ENCODE results near the gene LEMD1.

Gene LEMD1

DNA sequence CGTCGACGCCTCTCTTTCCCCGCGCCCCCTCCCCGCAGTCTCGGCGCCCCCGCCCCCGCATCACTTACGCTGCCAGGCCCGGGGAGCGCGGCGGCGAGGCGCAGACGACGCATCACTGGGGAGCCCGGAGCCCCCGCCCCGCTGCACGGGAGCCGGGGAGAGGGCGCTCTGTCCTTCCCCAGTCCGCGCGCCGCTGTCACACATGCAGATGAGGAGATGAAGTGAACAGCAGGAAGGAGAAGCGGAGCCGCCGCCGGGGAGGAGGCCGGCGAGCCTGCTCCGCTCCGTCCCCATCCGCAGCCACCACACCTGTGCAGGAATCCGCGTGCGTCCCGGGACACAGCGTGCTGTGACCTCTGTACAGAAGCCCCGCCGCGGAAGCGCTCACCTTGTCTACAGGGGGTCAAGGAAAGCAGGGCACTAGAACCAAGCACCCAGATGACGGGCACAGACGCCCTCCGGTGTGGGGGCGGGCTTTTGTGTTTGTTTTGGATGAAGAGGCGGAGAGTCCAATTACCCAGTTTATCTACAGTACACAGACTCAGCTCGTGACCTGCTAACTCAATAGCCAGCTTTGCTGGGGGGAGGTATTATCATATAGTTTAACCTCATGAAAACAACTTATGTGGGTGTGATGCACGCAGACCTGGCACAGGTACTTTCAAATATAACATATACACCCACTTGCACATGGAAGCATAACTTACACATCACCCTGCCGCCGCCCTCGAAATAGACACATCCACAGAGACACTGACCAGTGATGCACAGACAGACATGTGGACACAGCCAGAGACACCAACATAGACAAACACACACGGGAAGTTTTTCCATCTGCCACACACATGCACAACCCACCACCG lies 77.6 kb downstream of the LEMD1 start:
- H3K4me2 ChIP-seq (ENCODE audit: low read depth, low read length, poor library complexity, severe bottlenecking): no peak overlapping the region
- H2AFZ ChIP-seq (ENCODE audit: low read depth, low read length, severe bottlenecking): no peak overlapping the region
- H3K36me3 ChIP-seq (ENCODE audit: low read length): no peaks in the 10 kb centered on the region
- H4K20me1 ChIP-seq (ENCODE audit: low read depth, low read length): no peaks in the 10 kb centered on the region
- no peaks in the 10 kb centered on the region for H3K9me2 ChIP-seq (replicated peaks; ENCODE audit: insufficient read depth, low read length)
- no peak overlapping the region for H3K9ac ChIP-seq (ENCODE audit: low read length)
- no peak overlapping the region for H3K27ac ChIP-seq (ENCODE audit: low read depth, low read length)
- H3K4me3 ChIP-seq (ENCODE audit: insufficient read depth, low read length, poor library complexity, severe bottlenecking): no peak overlapping the region
- TF ChIP-seq, protein P1, sequence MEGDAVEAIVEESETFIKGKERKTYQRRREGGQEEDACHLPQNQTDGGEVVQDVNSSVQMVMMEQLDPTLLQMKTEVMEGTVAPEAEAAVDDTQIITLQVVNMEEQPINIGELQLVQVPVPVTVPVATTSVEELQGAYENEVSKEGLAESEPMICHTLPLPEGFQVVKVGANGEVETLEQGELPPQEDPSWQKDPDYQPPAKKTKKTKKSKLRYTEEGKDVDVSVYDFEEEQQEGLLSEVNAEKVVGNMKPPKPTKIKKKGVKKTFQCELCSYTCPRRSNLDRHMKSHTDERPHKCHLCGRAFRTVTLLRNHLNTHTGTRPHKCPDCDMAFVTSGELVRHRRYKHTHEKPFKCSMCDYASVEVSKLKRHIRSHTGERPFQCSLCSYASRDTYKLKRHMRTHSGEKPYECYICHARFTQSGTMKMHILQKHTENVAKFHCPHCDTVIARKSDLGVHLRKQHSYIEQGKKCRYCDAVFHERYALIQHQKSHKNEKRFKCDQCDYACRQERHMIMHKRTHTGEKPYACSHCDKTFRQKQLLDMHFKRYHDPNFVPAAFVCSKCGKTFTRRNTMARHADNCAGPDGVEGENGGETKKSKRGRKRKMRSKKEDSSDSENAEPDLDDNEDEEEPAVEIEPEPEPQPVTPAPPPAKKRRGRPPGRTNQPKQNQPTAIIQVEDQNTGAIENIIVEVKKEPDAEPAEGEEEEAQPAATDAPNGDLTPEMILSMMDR (IDR thresholded peaks at IDR 0.05; ENCODE audit: insufficient read depth, low read length, poor library complexity, severe bottlenecking): no peak
- no peak for TF ChIP-seq EZH2phosphoT487 (conservative IDR thresholded peaks at IDR 0.05; ENCODE audit: low read length)
- H3K9me3 ChIP-seq (ENCODE audit: insufficient read depth, low read length): no peaks in the 10 kb centered on the region
- no peaks in the 10 kb centered on the region for H3K79me2 ChIP-seq (ENCODE audit: insufficient read depth, low read length)
- H3K27me3 ChIP-seq (ENCODE audit: low read length): no peaks in the 10 kb centered on the region
- no peaks in the 10 kb centered on the region for H3F3A ChIP-seq (ENCODE audit: insufficient read depth)

DNA sequence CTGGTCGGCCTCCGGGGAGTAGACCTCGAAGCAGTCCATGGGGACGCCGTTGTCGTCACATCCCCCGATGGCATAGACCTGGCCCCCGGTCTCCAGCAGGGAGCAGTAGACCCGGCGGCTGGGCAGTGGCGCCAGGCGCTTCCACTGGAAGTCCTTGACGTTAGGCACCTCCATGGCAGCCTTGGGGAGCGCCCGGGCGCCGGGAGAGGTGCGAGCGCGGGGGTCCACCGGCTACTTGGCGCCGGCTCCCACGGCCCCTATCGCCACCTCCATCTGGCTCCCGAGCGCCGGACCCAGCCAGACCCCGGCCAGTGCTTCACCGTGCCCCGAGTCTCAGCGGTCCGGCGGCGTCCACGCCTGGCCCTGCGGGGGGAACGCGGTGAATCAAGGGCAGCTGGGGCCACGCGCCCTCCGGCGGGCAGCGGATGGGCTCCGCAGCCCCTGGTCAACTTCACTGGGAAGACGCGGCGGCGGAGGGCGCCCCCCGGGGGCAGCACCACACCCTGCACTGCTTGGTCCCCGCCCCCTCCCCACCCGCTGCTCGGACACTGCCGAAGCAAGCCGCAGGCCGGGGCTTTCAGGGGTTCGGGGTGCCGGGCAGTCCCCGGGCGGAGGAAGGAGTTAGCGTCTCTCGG lies 78.3 kb downstream of the LEMD1 start:
- Histone ChIP-seq H2AFZ (ENCODE audit: low read depth, low read length, severe bottlenecking) (no peak overlapping the region), H3K27ac (ENCODE audit: low read depth, low read length) (no peak overlapping the region), H4K20me1 (ENCODE audit: low read depth, low read length) (no peaks in the 10 kb centered on the region), H3K79me2 (ENCODE audit: insufficient read depth, low read length) (no peaks in the 10 kb centered on the region), H3K27me3 (ENCODE audit: low read length) (no peaks in the 10 kb centered on the region), H3K4me3 (ENCODE audit: insufficient read depth, low read length, poor library complexity, severe bottlenecking) (no peak overlapping the region), H3K4me2 (ENCODE audit: low read depth, low read length, poor library complexity, severe bottlenecking) (no peak overlapping the region), H3K9me3 (ENCODE audit: insufficient read depth, low read length) (no peaks in the 10 kb centered on the region), H3K36me3 (ENCODE audit: low read length) (no peaks in the 10 kb centered on the region), H3F3A (ENCODE audit: insufficient read depth) (no peaks in the 10 kb centered on the region), H3K9ac (ENCODE audit: low read length) (no peak overlapping the region), H3K9me2 (replicated peaks; ENCODE audit: insufficient read depth, low read length) (no peaks in the 10 kb centered on the region)
- TF ChIP-seq, protein P1 (IDR thresholded peaks at IDR 0.05; ENCODE audit: insufficient read depth, low read length, poor library complexity, severe bottlenecking): no peak
- TF ChIP-seq EZH2phosphoT487 (conservative IDR thresholded peaks at IDR 0.05; ENCODE audit: low read length): no peak

DNA sequence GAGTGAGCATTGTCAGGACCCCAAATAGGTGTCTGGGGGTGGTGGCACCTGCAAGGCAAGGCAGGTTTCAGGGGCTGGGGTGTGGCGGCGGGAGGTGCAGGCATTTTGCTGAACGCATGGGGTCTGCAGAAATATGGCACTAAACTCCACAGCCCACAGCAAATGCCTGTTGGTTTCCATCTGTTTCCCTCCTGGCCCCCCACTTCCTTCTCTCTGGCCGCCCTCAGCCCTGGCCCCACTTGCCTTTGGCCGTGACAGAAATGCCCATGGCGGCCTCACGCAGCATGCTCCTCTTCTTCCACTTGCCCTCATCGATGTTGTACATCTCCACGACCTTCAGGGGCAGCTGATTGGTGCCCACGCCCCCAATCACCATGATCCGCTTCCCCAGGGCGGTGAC lies 78.9 kb downstream of the LEMD1 start:
- Histone ChIP-seq H3K27ac (ENCODE audit: low read depth, low read length) (no peak overlapping the region), H3K9me2 (replicated peaks; ENCODE audit: insufficient read depth, low read length) (no peaks in the 10 kb centered on the region), H3K9me3 (ENCODE audit: insufficient read depth, low read length) (no peaks in the 10 kb centered on the region), H3K4me3 (ENCODE audit: insufficient read depth, low read length, poor library complexity, severe bottlenecking) (no peak overlapping the region), H4K20me1 (ENCODE audit: low read depth, low read length) (no peaks in the 10 kb centered on the region), H3F3A (ENCODE audit: insufficient read depth) (no peaks in the 10 kb centered on the region), H3K9ac (ENCODE audit: low read length) (no peak overlapping the region), H3K27me3 (ENCODE audit: low read length) (no peaks in the 10 kb centered on the region), H2AFZ (ENCODE audit: low read depth, low read length, severe bottlenecking) (no peak overlapping the region), H3K79me2 (ENCODE audit: insufficient read depth, low read length) (no peaks in the 10 kb centered on the region), H3K36me3 (ENCODE audit: low read length) (no peaks in the 10 kb centered on the region), H3K4me2 (ENCODE audit: low read depth, low read length, poor library complexity, severe bottlenecking) (no peak overlapping the region)
- TF ChIP-seq EZH2phosphoT487 (conservative IDR thresholded peaks at IDR 0.05; ENCODE audit: low read length): no peak
- TF ChIP-seq, protein P1 (IDR thresholded peaks at IDR 0.05; ENCODE audit: insufficient read depth, low read length, poor library complexity, severe bottlenecking): no peak
